Natural killer cell (primary cell): ENCODE measurements around the gene KIF21B. TPM values are rescaled to one million over a fixed set of nuclear protein-coding genes. Genes with fewer than 3 reads are reported as not detected.

Source experiments
- ATAC-seq, 3 donors: fragments of 150-1000 bp in 2 of 3; fragments of 200-7000 bp in 1 of 3; cut with Tn5 transposase; 1 replicate in 1 of 3; 2 replicates in 2 of 3; pipeline ENCODE4 v1.10.0; 2021; ENCODE audit warnings: mild to moderate bottlenecking in 2 of 3, moderate library complexity in 2 of 3
- DNase-seq, 2 donors: peaks; one replicate each; pipeline versions ENCODE4 v3.0.0 to v3.0.0-alpha.2; 2013 to 2021; ENCODE audit warnings: mixed read lengths in 1 of 2
- H3K27ac ChIP-seq: one replicate; pipeline ENCODE4 v1.5.1; 2013; ENCODE audit warnings: mild to moderate bottlenecking, low read length
- H3K27me3 ChIP-seq: one replicate; pipeline ENCODE4 v1.6.1; 2013; ENCODE audit warnings: low read length; ENCODE audit not compliant: control insufficient read depth, insufficient read depth
- H3K36me3 ChIP-seq: one replicate; pipeline ENCODE4 v1.6.1; 2013; ENCODE audit warnings: low read length; ENCODE audit not compliant: control insufficient read depth, insufficient read depth
- H3K4me1 ChIP-seq: one replicate; pipeline ENCODE4 v1.6.1; 2013; ENCODE audit warnings: low read length; ENCODE audit not compliant: control insufficient read depth, insufficient read depth
- H3K4me3 ChIP-seq: one replicate; pipeline ENCODE4 v1.5.1; 2013; ENCODE audit warnings: low read length
- H3K9me3 ChIP-seq: one replicate; pipeline ENCODE4 v1.6.1; 2013; ENCODE audit warnings: low read length; ENCODE audit not compliant: control insufficient read depth, insufficient read depth
- H3K27ac Mint-ChIP-seq, 2 donors: one replicate each; pipeline ENCODE4 v1.8.0; 2022; ENCODE audit warnings: mild to moderate bottlenecking in 2 of 2, mixed read lengths in 2 of 2, moderate library complexity in 1 of 2
- H3K27me3 Mint-ChIP-seq, 2 donors: one replicate each; pipeline ENCODE4 v1.8.0; 2022; ENCODE audit warnings: low read depth in 2 of 2, mixed read lengths in 2 of 2
- H3K36me3 Mint-ChIP-seq: one replicate; pipeline ENCODE4 v1.8.0; 2022; ENCODE audit warnings: mixed read lengths
- H3K4me1 Mint-ChIP-seq, 2 donors: one replicate each; pipeline ENCODE4 v1.8.0; 2022; ENCODE audit warnings: mixed read lengths in 2 of 2
- H3K4me3 Mint-ChIP-seq: one replicate; pipeline ENCODE4 v1.8.0; 2022; ENCODE audit warnings: mild to moderate bottlenecking, moderate library complexity, mixed read lengths
- H3K9me3 Mint-ChIP-seq, 2 donors: one replicate each; pipeline ENCODE4 v1.8.0; 2022; ENCODE audit warnings: mixed read lengths in 2 of 2
- WGBS: methylation state at CpG from one replicate; pipeline ENCODE4 v1.1.7; 2013; ENCODE audit warnings: missing lambda C conversion rate; ENCODE audit not compliant: insufficient coverage; 5-methylcytosine and 5-hydroxymethylcytosine counted together
- intact Hi-C: fragments of 100-400 bp; cut with micrococcal nuclease; formaldehyde crosslinking; loops from one replicate; pipeline ENCODE4 v1.14.2; 2022
- total RNA-seq, 4 donors: library from RNA; stranded (reverse); fragments of 120-200 nt in 1 of 4; gene quantifications; one replicate each; pipeline versions ENCODE4 v1.2.3 to v1.2.4, GENCODE V29; 2013 to 2022
- TF ChIP-seq, protein P1 (sequence below): fragments of 200-600 bp; IDR thresholded peaks from one replicate; pipeline ENCODE4 v1.8.0; 2022; ENCODE audit warnings: antibody characterized with exemption

The KIF21B gene
- total RNA-seq, 3 donors from 2014 or later (not counting 1 experiment from before 2014, with no cell fraction given), result 102 to 129 (median 126) TPM

- no peaks in the 10 kb centered on the region for H3K27me3 Mint-ChIP-seq
- intact Hi-C loops, result no loop called here
These were observed 9.3 kb downstream of the KIF21B start for GRCh38 chr1:201013991-201014815.

DNA sequence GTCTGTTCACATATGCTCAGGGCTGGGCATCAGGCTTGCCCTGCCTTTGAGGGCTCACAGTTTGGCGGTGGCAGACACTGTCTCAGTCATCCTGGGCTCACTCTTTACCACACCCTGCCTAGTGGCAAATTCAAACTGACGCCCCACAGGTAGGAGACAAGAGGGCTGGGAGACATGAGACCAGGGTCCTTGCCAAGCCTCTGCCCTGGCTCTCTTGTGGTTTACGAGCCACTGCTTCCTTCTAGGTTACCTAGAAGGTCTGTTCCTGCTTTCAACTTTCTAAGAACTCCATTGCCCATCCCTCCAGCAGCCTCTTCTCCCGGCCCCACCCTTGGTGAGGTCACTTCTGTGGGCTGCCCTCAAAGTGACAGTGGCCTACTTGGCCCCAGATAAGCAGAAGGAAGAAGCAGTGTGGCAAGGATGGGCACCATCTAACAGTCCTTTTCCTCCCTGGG lies 10.5 kb downstream of the KIF21B start:
- peaks cover 65 to 67% of the 10 kb centered on the region in 2 donors for H3K4me1 Mint-ChIP-seq
- H3K36me3 Mint-ChIP-seq, result no peaks in the 10 kb centered on the region
- H3K27me3 Mint-ChIP-seq, result no peaks in the 10 kb centered on the region
- Histone ChIP-seq H3K27ac (no peak overlapping the region), H3K4me1 (peaks cover 93% of the 10 kb centered on the region), H3K36me3 (peaks cover 12% of the 10 kb centered on the region), H3K27me3 (no peaks in the 10 kb centered on the region), H3K9me3 (no peaks in the 10 kb centered on the region), H3K4me3 (no peak overlapping the region)
- H3K9me3 Mint-ChIP-seq, result no peaks in the 10 kb centered on the region
- peak overlapping the region; percentile 35 for H3K4me3 Mint-ChIP-seq
- peak overlapping the region; percentile 82 to 98 for H3K27ac Mint-ChIP-seq
- WGBS, result 14% methylated on average over 4 of the region's 4 CpGs
- ATAC-seq (peak; percentile 54 to 75 (median 62)), DNase-seq (peak in 1 of 2 donors; percentile 21)
- intact Hi-C loops, result no loop called here
- TF ChIP-seq, protein P1, sequence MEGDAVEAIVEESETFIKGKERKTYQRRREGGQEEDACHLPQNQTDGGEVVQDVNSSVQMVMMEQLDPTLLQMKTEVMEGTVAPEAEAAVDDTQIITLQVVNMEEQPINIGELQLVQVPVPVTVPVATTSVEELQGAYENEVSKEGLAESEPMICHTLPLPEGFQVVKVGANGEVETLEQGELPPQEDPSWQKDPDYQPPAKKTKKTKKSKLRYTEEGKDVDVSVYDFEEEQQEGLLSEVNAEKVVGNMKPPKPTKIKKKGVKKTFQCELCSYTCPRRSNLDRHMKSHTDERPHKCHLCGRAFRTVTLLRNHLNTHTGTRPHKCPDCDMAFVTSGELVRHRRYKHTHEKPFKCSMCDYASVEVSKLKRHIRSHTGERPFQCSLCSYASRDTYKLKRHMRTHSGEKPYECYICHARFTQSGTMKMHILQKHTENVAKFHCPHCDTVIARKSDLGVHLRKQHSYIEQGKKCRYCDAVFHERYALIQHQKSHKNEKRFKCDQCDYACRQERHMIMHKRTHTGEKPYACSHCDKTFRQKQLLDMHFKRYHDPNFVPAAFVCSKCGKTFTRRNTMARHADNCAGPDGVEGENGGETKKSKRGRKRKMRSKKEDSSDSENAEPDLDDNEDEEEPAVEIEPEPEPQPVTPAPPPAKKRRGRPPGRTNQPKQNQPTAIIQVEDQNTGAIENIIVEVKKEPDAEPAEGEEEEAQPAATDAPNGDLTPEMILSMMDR, result no peak

More at GRCh38 chr1:201013991-201014815, 9.3 kb downstream of the KIF21B start:
- Histone ChIP-seq H3K36me3 (peaks cover 2% of the 10 kb centered on the region), H3K4me3 (no peak overlapping the region), H3K27me3 (no peaks in the 10 kb centered on the region), H3K27ac (no peak overlapping the region), H3K4me1 (peaks cover 94% of the 10 kb centered on the region), H3K9me3 (no peaks in the 10 kb centered on the region)
- no peak for ATAC-seq
- TF ChIP-seq, protein P1, result no peak
- no peaks in the 10 kb centered on the region for H3K9me3 Mint-ChIP-seq
- H3K4me1 Mint-ChIP-seq, result peaks cover 73 to 76% of the 10 kb centered on the region in 2 donors
- peak overlapping the region; percentile 82 to 98 for H3K27ac Mint-ChIP-seq
- no peak for DNase-seq
- no peaks in the 10 kb centered on the region for H3K36me3 Mint-ChIP-seq
- 96% methylated on average over 32 of the region's 33 CpGs for WGBS
- H3K4me3 Mint-ChIP-seq, result peak overlapping the region; percentile 42

DNA sequence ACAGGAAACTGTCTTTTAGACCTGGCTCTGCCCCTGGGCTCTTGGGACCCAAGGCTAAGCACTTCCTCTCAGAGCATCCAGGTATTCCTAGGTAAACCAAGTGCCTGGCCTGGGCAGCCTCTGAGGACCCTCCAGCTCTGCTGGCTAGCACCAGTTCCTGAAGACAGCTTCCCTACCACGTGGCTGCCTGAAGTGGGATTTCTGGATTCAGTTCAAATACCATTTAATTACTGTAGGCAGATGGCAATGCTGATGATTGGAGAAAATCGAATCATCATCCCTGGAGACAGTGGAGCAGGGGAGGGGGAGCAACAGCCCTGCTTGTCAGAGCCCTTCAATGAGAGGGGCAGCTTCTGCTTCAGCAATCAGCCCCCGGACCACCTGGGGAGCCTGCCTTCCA lies 11.9 kb downstream of the KIF21B start:
- 82% methylated on average over 3 of the region's 3 CpGs for WGBS
- H3K27me3 Mint-ChIP-seq, result no peaks in the 10 kb centered on the region
- H3K36me3 Mint-ChIP-seq, result no peaks in the 10 kb centered on the region
- Histone ChIP-seq H3K4me3 (no peak overlapping the region), H3K9me3 (no peaks in the 10 kb centered on the region), H3K4me1 (peaks cover 82% of the 10 kb centered on the region), H3K27me3 (no peaks in the 10 kb centered on the region), H3K36me3 (peaks cover 13% of the 10 kb centered on the region), H3K27ac (no peak overlapping the region)
- H3K9me3 Mint-ChIP-seq, result no peaks in the 10 kb centered on the region
- peak overlapping the region; percentile 82 to 98 for H3K27ac Mint-ChIP-seq
- H3K4me3 Mint-ChIP-seq, result no peak overlapping the region
- TF ChIP-seq, protein P1, result no peak
- no peak for DNase-seq
- peaks cover 55 to 56% of the 10 kb centered on the region in 2 donors for H3K4me1 Mint-ChIP-seq
- intact Hi-C loops, result no loop called here
- no peak for ATAC-seq
